ENCODE results near the gene SULT1C4. TPM values are rescaled to one million over a fixed set of nuclear protein-coding genes. Genes with fewer than 3 reads are reported as not detected.

The SULT1C4 gene
- total RNA-seq, 1 donor from 2014 or later: not detected

- H3K4me1 Mint-ChIP-seq (ENCODE audit: low read depth): no peaks in the 10 kb centered on the region
- H3K27ac Mint-ChIP-seq: no peak overlapping the region
- peaks cover 20% of the 10 kb centered on the region for H3K9me3 Mint-ChIP-seq
- intact Hi-C loops (cut with micrococcal nuclease): no loop called here
- no peak for DNase-seq (ENCODE audit: low spot score)
- no peak overlapping the region for H3K4me3 Mint-ChIP-seq (ENCODE audit: low read depth)
- peaks cover 2% of the 10 kb centered on the region for H3K27me3 Mint-ChIP-seq (ENCODE audit: low read depth)
- H3K36me3 Mint-ChIP-seq (ENCODE audit: low read depth): no peaks in the 10 kb centered on the region
Measured at GRCh38 chr2:108404784-108405397, 27.1 kb downstream of the SULT1C4 start.

- Mint-ChIP-seq H3K4me1 (ENCODE audit: low read depth) (no peaks in the 10 kb centered on the region), H3K36me3 (ENCODE audit: low read depth) (no peaks in the 10 kb centered on the region), H3K27ac (no peak overlapping the region), H3K9me3 (peaks cover 14% of the 10 kb centered on the region), H3K27me3 (ENCODE audit: low read depth) (peaks cover 2% of the 10 kb centered on the region), H3K4me3 (ENCODE audit: low read depth) (no peak overlapping the region)
- intact Hi-C loops (cut with micrococcal nuclease): no loop called here
- DNase-seq (ENCODE audit: low spot score): no peak
Measured at GRCh38 chr2:108407864-108408729, 30.3 kb downstream of the SULT1C4 start.

- no peak overlapping the region for H3K27ac Mint-ChIP-seq
- H3K27me3 Mint-ChIP-seq (ENCODE audit: low read depth): peaks cover 7% of the 10 kb centered on the region
- intact Hi-C loops (cut with micrococcal nuclease): loop anchor here (10.0 kb wide), 1 partner anchor 175 kb away; no protein-coding TSS in a partner anchor
- H3K4me3 Mint-ChIP-seq (ENCODE audit: low read depth): no peak overlapping the region
- no peaks in the 10 kb centered on the region for H3K36me3 Mint-ChIP-seq (ENCODE audit: low read depth)
- no peaks in the 10 kb centered on the region for H3K4me1 Mint-ChIP-seq (ENCODE audit: low read depth)
- H3K9me3 Mint-ChIP-seq: peaks cover 12% of the 10 kb centered on the region
- no peak for DNase-seq (ENCODE audit: low spot score)
Measured at GRCh38 chr2:108409768-108410167, 32.0 kb downstream of the SULT1C4 start.

- Mint-ChIP-seq H3K27me3 (ENCODE audit: low read depth) (peaks cover 7% of the 10 kb centered on the region), H3K36me3 (ENCODE audit: low read depth) (no peaks in the 10 kb centered on the region), H3K4me1 (ENCODE audit: low read depth) (no peaks in the 10 kb centered on the region), H3K4me3 (ENCODE audit: low read depth) (no peak overlapping the region), H3K9me3 (no peaks in the 10 kb centered on the region), H3K27ac (no peak overlapping the region)
- DNase-seq (ENCODE audit: low spot score): no peak
- intact Hi-C loops (cut with micrococcal nuclease): loop anchor here (10.0 kb wide), 1 partner anchor 172 kb away; no protein-coding TSS in a partner anchor
Measured at GRCh38 chr2:108412995-108413710, 35.4 kb downstream of the SULT1C4 start.

- no peaks in the 10 kb centered on the region for H3K36me3 Mint-ChIP-seq (ENCODE audit: low read depth)
- no peak for DNase-seq (ENCODE audit: low spot score)
- peaks cover 7% of the 10 kb centered on the region for H3K27me3 Mint-ChIP-seq (ENCODE audit: low read depth)
- H3K27ac Mint-ChIP-seq: no peak overlapping the region
- H3K4me3 Mint-ChIP-seq (ENCODE audit: low read depth): no peak overlapping the region
- intact Hi-C loops (cut with micrococcal nuclease): loop anchor here (10.0 kb wide), 1 partner anchor 171 kb away; no protein-coding TSS in a partner anchor
- no peaks in the 10 kb centered on the region for H3K4me1 Mint-ChIP-seq (ENCODE audit: low read depth)
- no peaks in the 10 kb centered on the region for H3K9me3 Mint-ChIP-seq
Measured at GRCh38 chr2:108413711-108414095, 35.9 kb downstream of the SULT1C4 start.

- intact Hi-C loops (cut with micrococcal nuclease): loop anchor here (10.0 kb wide), 1 partner anchor 170 kb away; no protein-coding TSS in a partner anchor
- Mint-ChIP-seq H3K27me3 (ENCODE audit: low read depth) (peaks cover 4% of the 10 kb centered on the region), H3K9me3 (no peaks in the 10 kb centered on the region), H3K4me3 (ENCODE audit: low read depth) (no peak overlapping the region), H3K36me3 (ENCODE audit: low read depth) (no peaks in the 10 kb centered on the region), H3K4me1 (ENCODE audit: low read depth) (no peaks in the 10 kb centered on the region), H3K27ac (no peak overlapping the region)
- no peak for DNase-seq (ENCODE audit: low spot score)
Measured at GRCh38 chr2:108414256-108414876, 36.6 kb downstream of the SULT1C4 start.

- Mint-ChIP-seq H3K4me3 (ENCODE audit: low read depth) (no peak overlapping the region), H3K27ac (no peak overlapping the region), H3K9me3 (no peaks in the 10 kb centered on the region), H3K27me3 (ENCODE audit: low read depth) (peaks cover 4% of the 10 kb centered on the region), H3K4me1 (ENCODE audit: low read depth) (no peaks in the 10 kb centered on the region), H3K36me3 (ENCODE audit: low read depth) (no peaks in the 10 kb centered on the region)
- DNase-seq (ENCODE audit: low spot score): no peak
- intact Hi-C loops (cut with micrococcal nuclease): loop anchor here (10.0 kb wide), 1 partner anchor 170 kb away; no protein-coding TSS in a partner anchor
Measured at GRCh38 chr2:108414945-108415344, 37.2 kb downstream of the SULT1C4 start.

- H3K9me3 Mint-ChIP-seq: no peaks in the 10 kb centered on the region
- no peaks in the 10 kb centered on the region for H3K4me1 Mint-ChIP-seq (ENCODE audit: low read depth)
- intact Hi-C loops (cut with micrococcal nuclease): loop anchor here (10.0 kb wide), 1 partner anchor 168 kb away; no protein-coding TSS in a partner anchor
- no peak overlapping the region for H3K27ac Mint-ChIP-seq
- H3K27me3 Mint-ChIP-seq (ENCODE audit: low read depth): peaks cover 4% of the 10 kb centered on the region
- H3K4me3 Mint-ChIP-seq (ENCODE audit: low read depth): no peak overlapping the region
- no peak for DNase-seq (ENCODE audit: low spot score)
- no peaks in the 10 kb centered on the region for H3K36me3 Mint-ChIP-seq (ENCODE audit: low read depth)
Measured at GRCh38 chr2:108417254-108417653, 39.5 kb downstream of the SULT1C4 start.

- H3K27me3 Mint-ChIP-seq (ENCODE audit: low read depth): peaks cover 8% of the 10 kb centered on the region
- no peaks in the 10 kb centered on the region for H3K36me3 Mint-ChIP-seq (ENCODE audit: low read depth)
- no peak for DNase-seq (ENCODE audit: low spot score)
- no peaks in the 10 kb centered on the region for H3K4me1 Mint-ChIP-seq (ENCODE audit: low read depth)
- no peaks in the 10 kb centered on the region for H3K9me3 Mint-ChIP-seq
- intact Hi-C loops (cut with micrococcal nuclease): loop anchor here (10.0 kb wide), 1 partner anchor 166 kb away; no protein-coding TSS in a partner anchor
- H3K4me3 Mint-ChIP-seq (ENCODE audit: low read depth): no peak overlapping the region
- no peak overlapping the region for H3K27ac Mint-ChIP-seq
Measured at GRCh38 chr2:108418416-108418815, 40.7 kb downstream of the SULT1C4 start.

- Mint-ChIP-seq H3K27ac (no peak overlapping the region), H3K4me3 (ENCODE audit: low read depth) (no peak overlapping the region), H3K4me1 (ENCODE audit: low read depth) (no peaks in the 10 kb centered on the region), H3K27me3 (ENCODE audit: low read depth) (peaks cover 5% of the 10 kb centered on the region), H3K9me3 (no peaks in the 10 kb centered on the region), H3K36me3 (ENCODE audit: low read depth) (no peaks in the 10 kb centered on the region)
- no peak for DNase-seq (ENCODE audit: low spot score)
- intact Hi-C loops (cut with micrococcal nuclease): no loop called here
Measured at GRCh38 chr2:108423067-108423466, 45.3 kb downstream of the SULT1C4 start.

GRCh38 chr2:108423502-108424251, 45.9 kb downstream of the SULT1C4 start:
- Mint-ChIP-seq H3K27me3 (ENCODE audit: low read depth) (peaks cover 5% of the 10 kb centered on the region), H3K9me3 (no peaks in the 10 kb centered on the region), H3K36me3 (ENCODE audit: low read depth) (no peaks in the 10 kb centered on the region), H3K4me1 (ENCODE audit: low read depth) (no peaks in the 10 kb centered on the region), H3K27ac (no peak overlapping the region), H3K4me3 (ENCODE audit: low read depth) (no peak overlapping the region)
- no peak for DNase-seq (ENCODE audit: low spot score)
- intact Hi-C loops (cut with micrococcal nuclease): no loop called here
